Hematopoietic multipotent progenitor cell treated with erythropoietin and hydrocortisone succinate and interleukin-3 and kit ligand, for 15 days (in vitro differentiated cells): ENCODE results near the gene SLIT1.

Source experiments
- DNase-seq: peaks from one replicate; pipeline ENCODE4 v3.0.0-alpha.2; 2015; ENCODE audit warnings: low spot score

The SLIT1 gene

GRCh38 chr10:96999337-96999736 is 186.4 kb downstream of the SLIT1 start:
- no peak for DNase-seq

GRCh38 chr10:96998329-96998888 is 187.3 kb downstream of the SLIT1 start:
- peak; percentile 15 for DNase-seq

- no peak for DNase-seq
Measured at GRCh38 chr10:96996275-96996965, 189.3 kb downstream of the SLIT1 start.

- DNase-seq = no peak
Measured at GRCh38 chr10:96995851-96996250, 189.9 kb downstream of the SLIT1 start.

GRCh38 chr10:96992721-96993120 is 193.0 kb downstream of the SLIT1 start:
- DNase-seq = no peak

DNA sequence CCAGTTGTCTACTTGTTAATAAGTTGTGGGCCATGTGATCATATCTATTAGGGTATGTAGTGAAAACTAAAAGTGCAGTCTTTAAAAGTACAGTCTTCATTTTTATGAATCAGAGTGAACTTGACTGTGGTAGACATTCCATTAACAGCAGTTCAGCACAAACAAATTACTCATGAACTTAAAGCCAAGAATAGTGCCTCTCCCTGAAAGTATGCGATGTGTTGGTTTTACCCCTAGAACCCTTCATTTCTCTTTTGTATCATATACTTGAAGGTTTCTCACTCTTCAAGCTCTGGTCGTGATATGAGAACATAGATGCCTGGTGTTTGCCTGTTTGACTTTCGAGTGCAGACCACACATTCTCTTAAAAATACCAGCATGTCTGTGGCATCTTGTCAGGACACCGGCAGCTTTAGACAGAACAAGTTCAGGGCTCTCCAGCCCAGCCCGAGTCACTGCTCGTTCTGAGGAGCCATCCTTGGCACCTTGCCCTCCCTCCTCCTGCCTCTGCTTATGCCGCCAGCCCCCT is 194.4 kb downstream of the SLIT1 start:
- DNase-seq = no peak

- no peak for DNase-seq
Measured at GRCh38 chr10:96988426-96988825, 197.3 kb downstream of the SLIT1 start.

DNA sequence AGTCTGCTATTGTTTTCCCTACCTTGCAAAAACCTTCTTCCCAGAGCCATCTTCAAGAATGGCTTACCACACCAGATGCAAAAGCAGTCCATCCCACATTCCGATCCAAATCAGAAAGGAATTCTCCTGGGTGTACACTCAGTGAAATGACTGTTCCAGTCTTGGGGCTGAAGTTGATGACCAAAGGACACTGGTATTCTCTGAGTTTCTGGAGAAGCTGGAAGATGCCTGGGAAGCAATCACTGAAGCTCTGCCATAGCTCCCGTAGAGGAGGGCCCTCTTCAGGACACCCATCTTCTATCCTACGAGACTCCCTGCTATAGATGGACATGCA is 197.9 kb downstream of the SLIT1 start:
- no peak for DNase-seq

- no peak for DNase-seq
Measured at GRCh38 chr10:96987141-96987841, 198.5 kb downstream of the SLIT1 start.

- no peak for DNase-seq
Measured at GRCh38 chr10:96986200-96986856, 199.4 kb downstream of the SLIT1 start.

- no peak for DNase-seq
Measured at GRCh38 chr10:96984541-96985131, 201.1 kb downstream of the SLIT1 start.

- DNase-seq = no peak
Measured at GRCh38 chr10:96982149-96982930, 203.4 kb downstream of the SLIT1 start.

GRCh38 chr10:96978621-96979154 is 207.1 kb downstream of the SLIT1 start:
- DNase-seq = no peak

GRCh38 chr10:96975136-96975535 is 210.6 kb downstream of the SLIT1 start:
- no peak for DNase-seq

- DNase-seq = no peak
Measured at GRCh38 chr10:96973809-96974747, 211.7 kb downstream of the SLIT1 start.

GRCh38 chr10:96972264-96972663 is 213.5 kb downstream of the SLIT1 start:
- DNase-seq = no peak

- no peak for DNase-seq
Measured at GRCh38 chr10:96971324-96971723, 214.4 kb downstream of the SLIT1 start.

DNA sequence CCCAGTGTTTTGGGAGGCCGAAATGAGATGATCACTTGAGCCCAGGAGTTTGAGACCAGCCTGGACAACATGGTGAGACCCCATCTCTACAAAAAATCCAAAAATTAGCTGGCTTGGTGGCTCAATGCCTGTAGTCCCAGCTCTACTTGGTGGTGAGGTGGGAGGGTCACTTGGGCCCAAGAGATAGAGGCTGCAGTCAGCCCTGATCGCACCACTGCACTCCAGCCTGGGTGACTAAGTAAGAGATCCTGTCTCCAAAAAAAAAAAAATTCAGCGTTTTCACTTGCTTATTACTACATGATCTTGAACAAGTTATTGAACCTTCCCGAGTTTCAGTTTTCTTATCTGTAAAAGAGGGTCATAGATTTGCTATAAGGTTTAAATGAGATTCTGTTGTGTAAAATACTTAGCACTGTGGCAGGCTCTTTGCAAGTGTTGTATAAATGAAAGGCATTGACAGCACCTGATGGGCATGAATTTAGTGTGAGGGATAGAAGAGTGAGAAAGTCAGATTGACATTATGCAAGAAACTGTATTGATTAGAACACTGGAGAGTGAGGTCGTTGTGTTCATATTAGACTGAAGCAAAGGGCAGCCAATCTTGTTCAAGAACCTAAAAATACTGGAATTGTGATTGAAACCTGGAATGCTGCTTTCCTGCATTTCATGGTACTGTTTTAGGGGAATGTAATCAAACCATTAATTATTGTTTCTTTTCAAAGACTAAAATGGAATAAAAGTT is 216.9 kb downstream of the SLIT1 start:
- no peak for DNase-seq

- DNase-seq = no peak
Measured at GRCh38 chr10:96967847-96968246, 217.9 kb downstream of the SLIT1 start.
